HG03342 (cell line): ENCODE data around the gene CUTA.
A peak's percentile ranks its signal among the peaks of the same experiment; 100 is the strongest.

Experiments used
- ATAC-seq: cut with Tn5 transposase; IDR thresholded peaks from one replicate; pipeline ENCODE4 v1.9.1; 2021; ENCODE audit warnings: mild to moderate bottlenecking, moderate library complexity; ENCODE audit not compliant: unreplicated experiment

The CUTA gene

DNA sequence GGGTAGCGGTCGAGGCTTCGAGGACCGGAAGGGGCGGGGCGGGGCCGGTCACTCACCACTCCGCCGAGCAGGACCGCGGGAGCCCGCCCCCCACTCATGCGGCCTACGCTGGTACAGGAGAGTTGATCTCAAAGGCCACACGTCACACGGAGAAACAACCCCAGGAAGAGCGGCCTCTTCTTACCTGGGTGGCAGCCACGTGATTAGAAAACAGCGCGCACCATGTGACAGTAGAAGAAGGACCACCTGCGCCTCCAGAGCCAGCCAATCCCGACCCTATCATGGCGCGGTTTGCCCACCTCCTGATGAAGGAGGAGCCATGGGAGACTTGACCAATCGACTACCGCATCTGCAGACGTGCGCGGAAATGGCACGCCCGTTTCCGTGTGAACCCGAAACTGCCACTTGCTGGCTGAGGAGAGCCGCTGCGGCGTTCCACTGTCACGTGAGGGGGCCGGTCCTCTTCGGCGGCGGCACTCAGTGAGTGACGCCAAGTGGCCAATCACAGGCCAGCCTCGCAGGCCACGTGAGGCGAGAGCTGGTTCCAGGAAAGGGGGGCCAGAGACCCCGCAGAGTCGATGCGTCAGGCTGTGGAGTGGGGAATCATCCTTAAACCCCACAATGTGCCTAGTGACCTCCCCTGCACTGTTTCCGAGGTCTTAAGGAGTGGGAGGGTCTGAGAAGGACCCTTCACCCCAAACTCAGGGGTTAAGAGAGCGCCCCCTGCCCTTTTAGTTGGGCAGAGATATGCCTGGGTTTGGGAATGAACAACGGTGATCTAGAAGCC is at the start of gene CUTA:
Gene CUTA (minus strand): TSS at position 205 of the 787 bp plus-strand sequence. CDS start 107 bp downstream, at position 98.
- ATAC-seq = peak; percentile 80

- ATAC-seq = no peak
Measured at GRCh38 chr6:33467091-33467490, 49.2 kb upstream of the CUTA start.

GRCh38 chr6:33466075-33466735 is 48.3 kb upstream of the CUTA start:
- no peak for ATAC-seq

- no peak for ATAC-seq
Measured at GRCh38 chr6:33459226-33459625, 41.3 kb upstream of the CUTA start.

DNA sequence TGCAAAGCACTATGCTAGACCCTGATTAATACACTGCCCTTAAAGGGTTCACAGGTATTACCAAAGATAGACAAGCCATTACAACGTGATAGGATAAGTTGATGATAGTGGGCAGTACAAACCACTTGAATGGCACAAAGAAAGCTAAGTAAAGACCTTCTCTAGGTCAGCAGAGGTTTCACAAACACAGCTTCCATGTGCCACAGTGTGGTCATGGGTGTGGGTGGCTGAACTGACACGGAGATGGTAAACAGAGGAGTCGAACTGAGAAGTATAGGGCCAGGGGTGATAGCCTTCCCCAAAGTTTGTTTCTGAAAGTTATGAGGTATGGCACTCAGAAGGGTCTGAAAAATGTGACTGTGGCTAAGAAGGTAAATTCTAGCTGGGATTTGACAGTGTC is 40.8 kb upstream of the CUTA start:
- ATAC-seq = no peak

GRCh38 chr6:33456156-33456555 is 38.2 kb upstream of the CUTA start:
- no peak for ATAC-seq

DNA sequence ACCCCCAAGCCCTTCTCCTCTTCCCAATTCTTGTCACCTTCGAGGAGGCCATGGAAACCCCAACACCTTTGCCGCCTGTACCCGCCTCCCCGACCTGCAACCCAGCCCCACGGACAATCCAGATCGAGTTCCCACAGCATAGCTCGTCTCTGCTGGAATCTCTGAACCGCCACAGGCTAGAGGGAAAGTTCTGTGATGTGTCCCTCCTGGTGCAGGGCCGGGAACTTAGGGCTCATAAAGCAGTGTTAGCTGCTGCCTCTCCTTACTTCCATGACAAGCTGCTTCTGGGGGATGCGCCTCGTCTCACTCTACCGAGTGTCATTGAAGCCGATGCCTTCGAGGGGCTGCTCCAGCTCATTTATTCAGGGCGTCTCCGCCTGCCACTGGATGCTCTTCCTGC is 37.1 kb upstream of the CUTA start:
- ATAC-seq = no peak

DNA sequence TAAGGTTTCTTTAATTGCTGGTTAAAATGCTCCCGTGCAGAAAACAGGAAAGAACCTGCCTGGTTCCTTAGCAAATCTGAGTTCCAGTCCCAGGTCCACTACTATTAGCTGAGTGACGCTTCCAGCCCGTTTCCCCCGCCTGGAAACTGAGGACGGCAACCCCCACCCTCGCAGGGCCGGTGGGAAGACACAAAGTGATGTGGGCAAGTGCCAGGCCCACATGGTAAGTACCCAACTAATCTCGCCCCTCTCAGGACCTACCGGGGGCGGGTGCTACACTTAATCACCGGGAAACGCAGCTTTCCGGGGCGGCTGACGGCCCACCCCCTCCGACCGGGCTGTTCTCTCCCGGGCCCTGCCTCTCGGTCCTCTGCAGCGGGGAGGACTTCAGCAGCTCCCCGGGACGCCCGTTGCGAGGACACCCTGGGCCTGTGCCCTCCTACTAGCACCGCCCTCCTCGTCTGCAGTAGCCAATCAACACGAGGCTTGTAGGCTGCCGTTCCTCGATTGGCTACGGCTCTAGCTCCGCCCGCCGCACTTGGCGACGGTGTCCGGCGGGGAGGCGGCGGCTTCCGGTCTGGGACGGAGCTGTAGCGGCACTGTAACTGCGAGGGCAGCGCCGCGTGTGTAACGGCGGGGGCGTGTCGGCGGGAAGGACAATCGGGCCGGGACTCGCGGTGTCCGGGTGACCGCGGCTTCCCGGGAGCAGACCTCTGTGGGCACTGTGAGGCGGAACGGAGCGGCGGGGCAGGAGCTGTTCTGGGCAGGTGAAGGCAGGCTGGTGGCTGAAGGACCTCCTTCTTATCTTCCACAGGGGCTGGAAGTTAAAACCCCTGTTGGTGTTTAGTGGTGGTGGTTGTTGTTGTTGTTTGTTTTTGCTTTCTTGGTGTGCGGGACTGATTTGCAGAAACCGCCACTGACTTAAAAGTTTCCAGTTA is 36.4 kb upstream of the CUTA start, which contains the start of gene ZBTB9:
Gene ZBTB9 (plus strand): TSS at position 568 of the 938 bp plus-strand sequence. CDS start 525 bp downstream, outside the sequence.
- peak; percentile 98 for ATAC-seq

- no peak for ATAC-seq
Measured at GRCh38 chr6:33453393-33454008, 35.6 kb upstream of the CUTA start.

GRCh38 chr6:33452496-33452895 is 34.6 kb upstream of the CUTA start:
- no peak for ATAC-seq

DNA sequence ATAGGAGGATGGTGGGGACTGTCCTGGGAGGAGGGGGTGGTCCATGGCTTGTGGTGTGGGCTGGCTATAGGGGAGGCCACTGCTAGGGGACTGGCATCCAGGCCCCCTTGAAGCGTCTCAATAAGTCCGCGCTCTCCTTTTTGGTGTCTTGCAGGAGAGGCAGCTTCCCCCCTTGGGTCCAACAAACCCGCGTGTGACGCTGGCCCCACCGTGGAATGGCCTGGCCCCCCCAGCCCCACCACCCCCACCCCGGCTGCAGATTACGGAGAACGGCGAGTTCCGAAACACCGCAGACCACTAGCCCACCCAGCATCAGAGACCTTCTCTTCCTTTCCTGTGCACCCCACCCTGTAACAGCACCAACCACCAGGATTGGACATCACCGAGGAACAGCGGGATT is 33.7 kb upstream of the CUTA start:
- no peak for ATAC-seq

DNA sequence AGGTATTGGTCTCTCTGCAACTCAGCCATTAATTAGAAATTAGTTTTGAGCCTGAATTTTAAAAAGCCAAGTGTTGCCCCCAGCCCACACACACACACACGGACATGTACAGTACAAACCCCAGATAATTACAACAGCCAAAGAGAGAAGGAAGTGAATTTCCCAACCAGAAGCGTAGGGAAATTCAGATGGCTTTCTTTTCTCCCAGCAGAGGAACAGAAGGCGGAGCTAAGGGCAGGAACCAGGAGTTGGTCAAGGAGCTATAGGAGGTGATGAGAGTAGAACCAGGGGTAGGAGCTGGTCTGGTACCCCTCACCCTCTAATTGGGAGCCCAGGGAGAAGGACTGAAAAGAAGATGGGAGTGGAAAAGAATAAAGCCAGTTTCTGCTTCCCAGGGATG is 32.5 kb upstream of the CUTA start:
- no peak for ATAC-seq

DNA sequence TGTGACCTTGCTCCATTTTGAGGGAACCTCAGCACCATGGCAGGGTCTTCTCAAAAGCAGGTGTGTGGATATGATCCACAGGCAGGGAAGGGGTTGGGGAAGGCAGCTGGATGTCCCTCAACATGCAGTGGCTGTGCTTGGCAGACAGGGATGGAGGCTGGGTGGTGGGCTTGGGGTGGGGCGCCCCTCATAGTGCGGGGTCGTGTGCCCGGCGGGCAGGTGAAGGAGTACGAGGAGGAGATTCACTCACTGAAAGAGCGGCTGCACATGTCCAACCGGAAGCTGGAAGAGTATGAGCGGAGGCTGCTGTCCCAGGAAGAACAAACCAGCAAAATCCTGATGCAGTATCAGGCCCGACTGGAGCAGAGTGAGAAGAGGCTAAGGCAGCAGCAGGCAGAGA is 28.4 kb upstream of the CUTA start:
- no peak for ATAC-seq

DNA sequence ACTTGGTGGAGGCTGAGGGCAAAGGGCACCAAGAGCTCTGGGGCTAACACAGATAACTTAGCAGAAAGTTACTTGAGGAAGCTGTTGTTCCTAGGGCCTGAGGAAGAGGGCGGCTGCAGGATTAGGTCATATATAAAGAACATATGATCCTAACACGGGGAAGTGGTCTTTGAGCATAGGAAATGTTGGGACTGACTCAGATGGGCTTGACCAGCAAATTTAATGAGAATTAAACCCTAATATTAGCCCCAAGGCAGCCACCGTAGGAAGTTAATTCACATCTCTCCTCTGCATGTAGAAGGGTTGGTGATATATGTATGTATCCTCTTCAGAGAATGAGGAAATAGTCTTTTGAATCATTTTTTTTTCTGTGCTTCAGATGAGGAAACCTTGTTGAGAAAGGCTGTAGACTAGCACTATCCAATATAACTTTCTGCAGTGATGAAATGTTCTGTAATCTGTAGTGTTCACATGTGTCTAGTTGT is 27.3 kb upstream of the CUTA start:
- ATAC-seq = no peak

- ATAC-seq = no peak
Measured at GRCh38 chr6:33443619-33444504, 26.0 kb upstream of the CUTA start.

GRCh38 chr6:33443025-33443424 is 25.1 kb upstream of the CUTA start:
- ATAC-seq = no peak

DNA sequence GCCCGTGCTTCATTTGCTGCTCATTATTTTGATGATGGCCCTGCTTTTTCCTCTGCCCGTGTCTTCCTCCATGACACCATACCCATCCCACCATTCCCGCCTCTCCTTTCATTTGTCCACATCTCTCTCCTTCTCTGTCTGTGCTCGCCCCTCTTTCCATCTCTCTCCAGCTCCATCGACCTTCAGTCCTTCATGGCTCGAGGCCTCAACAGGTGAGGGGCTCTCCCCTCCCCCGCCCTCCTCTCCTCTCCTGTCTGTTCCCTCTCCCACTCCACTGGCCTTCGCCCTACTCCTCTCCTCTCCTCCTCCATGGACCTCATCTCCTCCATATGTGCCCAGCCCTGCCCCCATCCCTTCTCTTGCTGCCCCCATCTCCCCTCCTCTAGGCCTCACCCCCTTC is 24.4 kb upstream of the CUTA start:
- no peak for ATAC-seq

GRCh38 chr6:33441457-33441856 is 23.6 kb upstream of the CUTA start:
- no peak for ATAC-seq

- no peak for ATAC-seq
Measured at GRCh38 chr6:33440649-33441309, 22.9 kb upstream of the CUTA start.
